Heart right ventricle (tissue), 16 donors: ENCODE results near the gene TRIM66. TPM values are rescaled to one million over a fixed set of nuclear protein-coding genes. Genes with fewer than 3 reads are reported as not detected.

Experiments used
- ATAC-seq, 8 donors: fragments of 200-7000 bp; cut with Tn5 transposase; one replicate each; pipeline ENCODE4 v1.9.1; 2020; ENCODE audit warnings: mild to moderate bottlenecking in 8 of 8, moderate library complexity in 8 of 8, moderate number of reproducible peaks in 1 of 8
- DNase-seq, 2 donors: peaks; one replicate each; pipeline ENCODE4 v3.0.0-alpha.2; 2020
- H3K27ac ChIP-seq, 10 donors: fragments of 200-600 bp; sonication (generic) in 2 of 10; one replicate each; pipeline versions ENCODE4 v1.5.0 to v1.8.0; 2020 to 2022; ENCODE audit warnings: mild to moderate bottlenecking in 3 of 10
- H3K27me3 ChIP-seq, 7 donors: fragments of 200-600 bp; one replicate each; pipeline ENCODE4 v1.8.0; 2021 to 2022; ENCODE audit warnings: mild to moderate bottlenecking in 2 of 7
- H3K36me3 ChIP-seq, 9 donors: fragments of 200-600 bp; sonication (generic) in 1 of 9; one replicate each; pipeline versions ENCODE4 v1.5.0 to v1.8.0; 2020 to 2022; ENCODE audit warnings: mild to moderate bottlenecking in 2 of 9
- H3K4me1 ChIP-seq, 9 donors: fragments of 200-600 bp; sonication (generic) in 1 of 9; one replicate each; pipeline versions ENCODE4 v1.5.0 to v1.8.0; 2020 to 2022; ENCODE audit warnings: mild to moderate bottlenecking in 4 of 9
- H3K4me3 ChIP-seq, 10 donors: fragments of 200-600 bp; sonication (generic) in 2 of 10; one replicate each; pipeline versions ENCODE4 v1.5.0 to v1.8.0; 2020 to 2022; ENCODE audit warnings: mild to moderate bottlenecking in 7 of 10, moderate library complexity in 2 of 10
- H3K9me3 ChIP-seq, 11 donors: fragments of 200-600 bp in 10 of 11; sonication (generic) in 2 of 11; one replicate each; pipeline versions ENCODE4 v1.5.0 to v1.8.0; 2013 to 2022; ENCODE audit warnings: mild to moderate bottlenecking in 2 of 11, control low read depth in 1 of 11, moderate library complexity in 1 of 11
- CTCF ChIP-seq, 9 donors: fragments of 200-600 bp; sonication (generic) in 2 of 9; IDR thresholded peaks; one replicate each; pipeline versions ENCODE4 v1.5.0 to v1.8.0; 2021 to 2022; ENCODE audit warnings: antibody characterized with exemption in 9 of 9, mild to moderate bottlenecking in 5 of 9, moderate library complexity in 1 of 9
- WGBS, 2 donors: extraction: QIAGEN DNeasy Blood & Tissue Kit; methylation state at CpG; one replicate each; pipeline ENCODE4 v1.1.7; 2013; ENCODE audit warnings: inconsistent platforms in 1 of 2; 5-methylcytosine and 5-hydroxymethylcytosine counted together
- intact Hi-C, 10 donors: fragments of 100-400 bp; cut with DNase I; formaldehyde crosslinking; loops; one replicate each; pipeline versions ENCODE4 v1.11.1 to v1.14.2; 2022
- polyA plus RNA-seq, 2 donors: library from polyadenylated mRNA; stranded (reverse); fragments of 200-250 nt; gene quantifications; one replicate each; pipeline ENCODE4 v1.2.3, GENCODE V29; 2013
- total RNA-seq, 10 donors: library from RNA; stranded (reverse); fragmentation: NEBNext Ultra II Directional in 3 of 10; extraction: Animal tissue kit (Norgen Biotek cat#: 25700) in 3 of 10; gene quantifications; one replicate each; pipeline versions ENCODE4 v1.2.1 to v1.2.4, GENCODE V29; 2021 to 2023
- donor health status: Arrhythmogenic right ventricular cardiomyopathy.
- donor health status: ischemic (EF 13 %, LVEDD 7.1; RV severe dilation, severe dysfunction).
- donor health status: healthy with polysubstance abuse.
- donor health status: DM: no; HTN: yes; CAD: no.
- donor health status: DM: no; HTN: no; CAD: no.
- donor health status: ischemic (EF 25% LVEDD 6.9; RV normal size, moderate dysfunction).
- donor health status: ischemic (EF 25% LVEDD 5.7; RV mildly dilated, moderate dysfunction).
- donor health status: healthy.
- donor health status: DM: yes; HTN: yes; CAD: no.
- donor health status: Ischemic cardiomyopathy.
- donor health status: ischemic (EF 35%, LVEDD 5.7; RV mildly dilated, moderate dysfunction).
- donor health status: nonischemic (EF 11% LVEDD 7.7; RV severe dilation, severe dysfunction).
- donor health status: DM: yes; HTN: yes; CAD: no.
- donor health status: PGD.
- donor health status: ischemic (EF 29% LVEDD 5.4; RV normal size, mild dysfunction).
- donor health status: nonischemic (EF 23%, LVEDD 6.1; RV moderate dilation, normal function).

TRIM66 gene
- total and polyA plus RNA-seq, 12 donors = 0.33 to 7.4 (median 2.8) TPM

- TF ChIP-seq CTCF (IDR thresholded peaks at IDR 0.05) = no peak
- Histone ChIP-seq H3K27me3 (no peaks in the 10 kb centered on the region), H3K9me3 (peaks cover 0 to 8% (median 0%) of the 10 kb centered on the region in 11 donors), H3K36me3 (no peaks in the 10 kb centered on the region), H3K4me3 (no peak overlapping the region), H3K27ac (no peak overlapping the region), H3K4me1 (peaks cover 0 to 7% (median 0%) of the 10 kb centered on the region in 9 donors)
- WGBS, 2 donors = 73 to 80% methylated on average over 2 of the region's 2 CpGs
- intact Hi-C loops = no loop called here
- DNase-seq (no peak), ATAC-seq (no peak)
Measured at GRCh38 chr11:8586805-8587204, 95.7 kb downstream of the TRIM66 start.

- peaks cover 0 to 8% (median 0%) of the 10 kb centered on the region in 11 donors for H3K9me3 ChIP-seq
- H3K36me3 ChIP-seq = no peaks in the 10 kb centered on the region
- H3K4me1 ChIP-seq = peaks cover 0 to 7% (median 0%) of the 10 kb centered on the region in 9 donors
- H3K4me3 ChIP-seq = no peak overlapping the region
- intact Hi-C loops = no loop called here
- H3K27me3 ChIP-seq = no peaks in the 10 kb centered on the region
- no peak overlapping the region for H3K27ac ChIP-seq
- no peak for TF ChIP-seq CTCF (IDR thresholded peaks at IDR 0.05)
- WGBS, 2 donors = 89 to 95% methylated on average over 1 of the region's 1 CpG
- DNase-seq (no peak), ATAC-seq (no peak)
Measured at GRCh38 chr11:8586184-8586583, 96.3 kb downstream of the TRIM66 start.

GRCh38 chr11:8584511-8584910 lies 98.0 kb downstream of the TRIM66 start:
- WGBS, 2 donors = 41 to 52% methylated on average over 2 of the region's 2 CpGs
- intact Hi-C loops = no loop called here

GRCh38 chr11:8584082-8584481 lies 98.4 kb downstream of the TRIM66 start:
- peaks cover 0 to 7% (median 0%) of the 10 kb centered on the region in 9 donors for H3K4me1 ChIP-seq
- DNase-seq (no peak), ATAC-seq (peak in 1 of 8 donors; percentile 14)
- no peaks in the 10 kb centered on the region for H3K36me3 ChIP-seq
- intact Hi-C loops = no loop called here
- no peak overlapping the region for H3K4me3 ChIP-seq
- WGBS, 2 donors = 77 to 84% methylated on average over 1 of the region's 1 CpG
- H3K9me3 ChIP-seq = peaks cover 0 to 8% (median 0%) of the 10 kb centered on the region in 11 donors
- H3K27ac ChIP-seq = no peak overlapping the region
- no peaks in the 10 kb centered on the region for H3K27me3 ChIP-seq
- TF ChIP-seq CTCF (IDR thresholded peaks at IDR 0.05) = no peak

More at GRCh38 chr11:8584511-8584910, 98.0 kb downstream of the TRIM66 start:
- H3K4me3 ChIP-seq = no peak overlapping the region
- no peaks in the 10 kb centered on the region for H3K36me3 ChIP-seq
- DNase-seq (no peak), ATAC-seq (peak in 5 of 8 donors; percentile 24 to 52 (median 37))
- H3K9me3 ChIP-seq = peaks cover 0 to 8% (median 0%) of the 10 kb centered on the region in 11 donors
- H3K4me1 ChIP-seq = peaks cover 0 to 7% (median 0%) of the 10 kb centered on the region in 9 donors
- no peak for TF ChIP-seq CTCF (IDR thresholded peaks at IDR 0.05)
- H3K27ac ChIP-seq = no peak overlapping the region
- no peaks in the 10 kb centered on the region for H3K27me3 ChIP-seq
